Mesenchymal stem cell (in vitro differentiated cells and primary cell): ENCODE data around the gene MTMR12.
"Not testable (repeated sequence)": the region's sequence is repeated elsewhere in the genome, so short reads cannot be mapped to it uniquely, and the experiment has no call there.

ENCODE experiments used
- DNase-seq: peaks from one replicate; pipeline ENCODE4 v3.0.0-alpha.2; 2013
- H2AFZ ChIP-seq: one replicate; pipeline ENCODE4 v1.6.1; 2013; ENCODE audit warnings: low read depth, mild to moderate bottlenecking, control low read depth, inconsistent platforms, low read length, moderate library complexity
- H2AK5ac ChIP-seq: 2 replicates; pipeline ENCODE4 v1.6.1; 2013; ENCODE audit warnings: low read length, moderate library complexity, mild to moderate bottlenecking, inconsistent platforms; ENCODE audit not compliant: severe bottlenecking
- H2BK120ac ChIP-seq: one replicate; pipeline ENCODE4 v1.6.1; 2013; ENCODE audit warnings: low read depth, mild to moderate bottlenecking, inconsistent platforms, low read length, moderate library complexity
- H2BK12ac ChIP-seq, 2 experiments: one replicate each; pipeline ENCODE4 v1.6.1; 2013; ENCODE audit warnings: inconsistent platforms in 2 of 2, low read length in 2 of 2, mild to moderate bottlenecking in 2 of 2, moderate library complexity in 2 of 2, control low read depth in 1 of 2
- H2BK15ac ChIP-seq: one replicate; pipeline ENCODE4 v1.6.1; 2013; ENCODE audit warnings: mild to moderate bottlenecking, low read depth, inconsistent platforms; ENCODE audit not compliant: poor library complexity, severe bottlenecking
- H2BK5ac ChIP-seq: 2 replicates; pipeline ENCODE4 v1.6.1; 2013; ENCODE audit warnings: low read depth, mild to moderate bottlenecking, low read length, control low read depth, inconsistent platforms; ENCODE audit not compliant: poor library complexity, severe bottlenecking
- H3K14ac ChIP-seq, 2 experiments: one replicate each; pipeline ENCODE4 v1.6.1; 2013; ENCODE audit warnings: inconsistent platforms in 2 of 2, low read length in 2 of 2, control low read depth in 1 of 2, mild to moderate bottlenecking in 1 of 2, moderate library complexity in 1 of 2
- H3K18ac ChIP-seq, 2 experiments: one replicate each; pipeline ENCODE4 v1.6.1; 2013; ENCODE audit warnings: inconsistent platforms in 2 of 2, low read length in 2 of 2, control low read depth in 1 of 2, low read depth in 1 of 2, mild to moderate bottlenecking in 1 of 2
- H3K23ac ChIP-seq, 2 experiments: one replicate each; pipeline ENCODE4 v1.6.1; 2013; ENCODE audit warnings: inconsistent platforms in 2 of 2, low read length in 2 of 2, mild to moderate bottlenecking in 2 of 2, moderate library complexity in 2 of 2, control low read depth in 1 of 2
- H3K27ac ChIP-seq: 2 replicates; pipeline ENCODE4 v1.5.1; 2013; ENCODE audit warnings: mild to moderate bottlenecking, moderate library complexity, low read length, control low read depth, inconsistent platforms; ENCODE audit not compliant: poor library complexity, severe bottlenecking
- H3K27me3 ChIP-seq, 2 experiments: 2 replicates each; pipeline versions ENCODE4 v1.6.1 to v1.7.0; 2013; ENCODE audit warnings: low read length in 2 of 2, mild to moderate bottlenecking in 2 of 2, moderate library complexity in 2 of 2, control low read depth in 1 of 2, inconsistent platforms in 1 of 2; ENCODE audit not compliant: control insufficient read depth in 1 of 2, insufficient read depth in 1 of 2
- H3K36me3 ChIP-seq, 2 experiments: 2 replicates each; pipeline versions ENCODE4 v1.6.1 to v1.7.0; 2013; ENCODE audit warnings: low read length in 2 of 2, control low read depth in 1 of 2, inconsistent platforms in 1 of 2, low read depth in 1 of 2, mild to moderate bottlenecking in 1 of 2; ENCODE audit not compliant: insufficient read depth in 2 of 2, control insufficient read depth in 1 of 2
- H3K4ac ChIP-seq, 2 experiments: one replicate each; pipeline ENCODE4 v1.6.1; 2013; ENCODE audit warnings: inconsistent platforms in 2 of 2, low read length in 2 of 2, mild to moderate bottlenecking in 2 of 2, moderate library complexity in 2 of 2, control low read depth in 1 of 2, low read depth in 1 of 2
- H3K4me1 ChIP-seq: 2 replicates; pipeline ENCODE4 v1.6.1; 2013; ENCODE audit warnings: low read depth, low read length, control low read depth; ENCODE audit not compliant: control insufficient read depth, insufficient read depth
- H3K4me2 ChIP-seq: 2 replicates; pipeline ENCODE4 v1.6.1; 2013; ENCODE audit warnings: low read length, mild to moderate bottlenecking, inconsistent platforms; ENCODE audit not compliant: poor library complexity, severe bottlenecking
- H3K4me3 ChIP-seq, 2 experiments: 2 replicates each; pipeline versions ENCODE4 v1.5.1 to v1.7.0; 2013; ENCODE audit warnings: low read length in 2 of 2, mild to moderate bottlenecking in 2 of 2, control low read depth in 1 of 2, low read depth in 1 of 2; ENCODE audit not compliant: insufficient read depth in 1 of 2
- H3K79me1 ChIP-seq: replicated peaks from 2 replicates; pipeline ENCODE4 v1.6.1; 2013; ENCODE audit warnings: mild to moderate bottlenecking, control low read depth, low read length, inconsistent platforms; ENCODE audit not compliant: poor library complexity, severe bottlenecking
- H3K9ac ChIP-seq: 2 replicates; pipeline ENCODE4 v1.7.0; 2013; ENCODE audit warnings: mild to moderate bottlenecking, low read length, moderate library complexity
- H3K9me3 ChIP-seq: 2 replicates; pipeline ENCODE4 v1.7.0; 2013; ENCODE audit warnings: mild to moderate bottlenecking, low read length; ENCODE audit not compliant: control insufficient read depth
- H4K8ac ChIP-seq: one replicate; pipeline ENCODE4 v1.6.1; 2013; ENCODE audit warnings: inconsistent platforms, mild to moderate bottlenecking, low read length, moderate library complexity
- H4K91ac ChIP-seq: one replicate; pipeline ENCODE4 v1.6.1; 2013; ENCODE audit warnings: mild to moderate bottlenecking, low read length, inconsistent platforms
- WGBS: methylation state at CpG from one replicate; pipeline ENCODE4 v1.1.7; 2013; ENCODE audit warnings: mixed read lengths; 5-methylcytosine and 5-hydroxymethylcytosine counted together

Gene MTMR12

DNA sequence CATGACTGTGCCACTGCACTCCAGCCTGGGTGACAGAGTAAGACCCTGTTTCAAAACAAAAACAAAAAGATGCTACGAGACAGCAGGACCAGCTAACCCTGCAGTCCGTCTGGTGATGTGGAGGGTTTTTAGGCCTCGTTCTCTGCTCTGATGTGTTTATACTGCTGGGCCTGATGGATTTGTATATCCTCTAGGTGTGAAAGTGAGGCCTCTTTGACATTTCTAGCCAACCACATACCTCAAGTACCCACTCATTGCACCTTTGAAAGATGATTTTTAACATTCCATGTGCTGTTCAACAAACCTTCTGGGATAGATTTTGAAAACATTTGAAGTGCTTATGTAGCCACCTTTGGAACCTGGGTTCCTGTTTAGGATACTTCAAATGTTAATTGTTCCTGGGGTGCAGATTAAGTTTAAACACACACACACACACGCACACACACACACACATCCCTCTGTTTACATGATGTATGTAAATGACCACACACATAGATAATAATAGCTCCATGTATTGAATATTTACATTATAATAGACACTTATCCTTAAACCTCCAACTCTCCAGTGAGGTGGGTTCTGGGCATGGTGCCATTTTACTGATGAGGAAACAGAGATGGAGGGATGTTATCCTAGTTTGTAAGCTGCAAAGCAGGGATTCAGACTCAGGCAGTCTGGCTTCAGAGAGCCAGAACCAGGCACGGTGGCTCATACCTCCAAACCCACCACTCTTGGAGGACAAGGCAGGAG, 89.8 kb downstream of the MTMR12 start:
- Histone ChIP-seq H4K8ac (no peak overlapping the region), H3K9me3 (no peaks in the 10 kb centered on the region), H3K23ac (no peak overlapping the region), H3K27me3 (no peaks in the 10 kb centered on the region), H3K4ac (no peak overlapping the region), H3K4me2 (no peak overlapping the region), H2BK12ac (peak overlapping the region in 1 of 2 experiments; percentile 12), H3K4me1 (peaks cover 17% of the 10 kb centered on the region), H2AFZ (no peak overlapping the region), H3K36me3 (peaks cover 0 to 7% of the 10 kb centered on the region in 2 experiments), H3K18ac (no peak overlapping the region), H3K27ac (no peak overlapping the region), H3K4me3 (no peak overlapping the region), H2BK15ac (no peak overlapping the region), H2BK5ac (no peak overlapping the region), H3K79me1 (peaks cover 3% of the 10 kb centered on the region), H3K9ac (no peak overlapping the region), H2BK120ac (no peak overlapping the region), H3K14ac (peak overlapping the region in 1 of 2 experiments; percentile 68), H4K91ac (no peak overlapping the region), H2AK5ac (peak overlapping the region; percentile 72)
- 75% methylated on average over 3 of the region's 5 CpGs for WGBS
- DNase-seq: peak; percentile 22

DNA sequence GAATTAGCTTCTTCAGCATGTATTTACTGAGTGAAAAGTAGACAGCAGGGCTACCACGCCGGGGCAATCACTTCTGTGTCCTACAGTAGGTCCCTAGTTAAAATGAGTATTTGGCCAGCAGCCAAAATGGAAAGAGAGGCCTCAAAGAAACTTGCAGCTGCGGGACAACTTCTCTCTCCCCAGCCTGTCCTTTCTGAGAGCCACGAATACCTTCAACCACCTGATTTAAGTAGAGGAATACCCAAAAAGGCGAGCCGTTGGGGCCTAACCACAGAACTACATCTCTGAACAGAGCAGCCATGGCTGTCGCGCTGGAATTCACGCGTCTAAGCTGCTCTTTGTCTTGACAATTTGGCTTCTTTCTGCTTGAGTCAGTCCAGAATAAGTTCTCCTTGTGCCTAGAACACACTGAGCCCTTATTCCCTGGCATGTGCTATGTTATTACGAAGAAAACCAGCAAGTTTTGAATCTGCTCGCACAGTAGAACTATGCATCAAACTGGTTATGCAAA, 94.8 kb downstream of the MTMR12 start:
- no peaks in the 10 kb centered on the region for H3K79me1 ChIP-seq
- no peak overlapping the region for H3K4ac ChIP-seq
- no peaks in the 10 kb centered on the region for H3K36me3 ChIP-seq
- H4K91ac ChIP-seq: no peak overlapping the region
- WGBS: 80% methylated on average over 12 of the region's 12 CpGs
- H3K9ac ChIP-seq: no peak overlapping the region
- no peak overlapping the region for H2BK120ac ChIP-seq
- peak; percentile 17 for DNase-seq
- no peak overlapping the region for H3K4me3 ChIP-seq
- no peak overlapping the region for H2BK15ac ChIP-seq
- no peak overlapping the region for H3K27ac ChIP-seq
- H2BK5ac ChIP-seq: no peak overlapping the region
- H3K23ac ChIP-seq: no peak overlapping the region
- no peaks in the 10 kb centered on the region for H3K27me3 ChIP-seq
- no peak overlapping the region for H2AFZ ChIP-seq
- no peak overlapping the region for H3K14ac ChIP-seq
- no peak overlapping the region for H3K4me2 ChIP-seq
- H3K18ac ChIP-seq: no peak overlapping the region
- no peak overlapping the region for H4K8ac ChIP-seq
- no peaks in the 10 kb centered on the region for H3K9me3 ChIP-seq
- peaks cover 4% of the 10 kb centered on the region for H3K4me1 ChIP-seq
- H2AK5ac ChIP-seq: no peak overlapping the region
- H2BK12ac ChIP-seq: no peak overlapping the region

GRCh38 chr5:32214344-32214743, 98.4 kb downstream of the MTMR12 start:
- DNase-seq, H2AK5ac ChIP-seq, H3K27ac ChIP-seq, H4K8ac ChIP-seq, H3K27me3 ChIP-seq, H2BK120ac ChIP-seq, H3K4me2 ChIP-seq, H3K36me3 ChIP-seq, H3K4me3 ChIP-seq, H4K91ac ChIP-seq, H2BK12ac ChIP-seq, H3K14ac ChIP-seq, H3K18ac ChIP-seq, H3K9ac ChIP-seq, H3K23ac ChIP-seq, H3K4me1 ChIP-seq, H2BK15ac ChIP-seq, H3K4ac ChIP-seq, H2BK5ac ChIP-seq, H3K79me1 ChIP-seq, H3K9me3 ChIP-seq, H2AFZ ChIP-seq: not testable (repeated sequence)
- 100% methylated on average over 1 of the region's 1 CpG for WGBS

DNA sequence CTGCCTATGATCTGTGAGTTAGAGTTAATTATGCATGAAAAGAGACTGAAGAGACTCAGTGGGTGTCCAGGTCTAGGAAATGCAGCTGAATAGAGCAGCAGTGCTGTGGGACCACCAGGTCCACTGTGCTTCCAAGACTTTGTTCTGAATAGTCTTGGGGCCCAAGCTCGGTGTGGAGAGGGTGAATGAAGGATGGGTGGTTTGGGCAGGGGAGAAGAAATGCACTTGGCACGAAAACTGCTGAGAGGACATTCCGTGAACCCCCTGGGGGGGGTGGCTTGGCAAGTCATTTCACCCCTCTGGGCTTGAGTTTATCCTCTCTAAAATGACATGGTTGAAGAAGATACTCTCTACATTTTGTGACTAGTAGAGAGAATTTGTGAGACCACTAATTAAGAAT, 102.6 kb downstream of the MTMR12 start:
- no peak for DNase-seq
- no peak overlapping the region for H2AFZ ChIP-seq
- H4K91ac ChIP-seq: no peak overlapping the region
- H2BK15ac ChIP-seq: no peak overlapping the region
- peaks cover 2% of the 10 kb centered on the region for H3K4me1 ChIP-seq
- H4K8ac ChIP-seq: no peak overlapping the region
- H3K9ac ChIP-seq: no peak overlapping the region
- H3K23ac ChIP-seq: no peak overlapping the region
- no peak overlapping the region for H3K27ac ChIP-seq
- no peak overlapping the region for H2BK120ac ChIP-seq
- H2BK12ac ChIP-seq: no peak overlapping the region
- H3K4me2 ChIP-seq: no peak overlapping the region
- H2BK5ac ChIP-seq: no peak overlapping the region
- H3K79me1 ChIP-seq: no peaks in the 10 kb centered on the region
- H3K9me3 ChIP-seq: no peaks in the 10 kb centered on the region
- no peak overlapping the region for H2AK5ac ChIP-seq
- H3K4ac ChIP-seq: no peak overlapping the region
- no peaks in the 10 kb centered on the region for H3K36me3 ChIP-seq
- no peak overlapping the region for H3K18ac ChIP-seq
- H3K27me3 ChIP-seq: no peaks in the 10 kb centered on the region
- H3K4me3 ChIP-seq: no peak overlapping the region
- H3K14ac ChIP-seq: no peak overlapping the region
- WGBS: 92% methylated on average over 3 of the region's 3 CpGs
